Subcutaneous abdominal adipose tissue (tissue), 5 donors: ENCODE results near the gene LCMT1.

Experiments used
- H3K27ac ChIP-seq: one replicate; pipeline ENCODE4 v1.7.0; 2013; ENCODE audit warnings: low read depth, mild to moderate bottlenecking, inconsistent platforms, low read length, moderate library complexity
- H3K27me3 ChIP-seq, 5 donors: one replicate each; pipeline ENCODE4 v1.7.0; 2013; ENCODE audit warnings: low read length in 5 of 5, inconsistent platforms in 1 of 5; ENCODE audit not compliant: control insufficient read depth in 5 of 5, insufficient read depth in 4 of 5
- H3K36me3 ChIP-seq, 5 donors: one replicate each; pipeline ENCODE4 v1.7.0; 2013; ENCODE audit warnings: low read length in 5 of 5; ENCODE audit not compliant: control insufficient read depth in 5 of 5, insufficient read depth in 5 of 5
- H3K4me1 ChIP-seq, 5 donors: one replicate each; pipeline ENCODE4 v1.7.0; 2013; ENCODE audit warnings: low read length in 5 of 5, mild to moderate bottlenecking in 3 of 5, moderate library complexity in 1 of 5; ENCODE audit not compliant: control insufficient read depth in 5 of 5, insufficient read depth in 5 of 5
- H3K4me3 ChIP-seq, 5 donors: one replicate each; pipeline ENCODE4 v1.7.0; 2013; ENCODE audit warnings: low read length in 5 of 5, low read depth in 1 of 5
- H3K9ac ChIP-seq, 5 donors: one replicate each; pipeline ENCODE4 v1.7.0; 2013; ENCODE audit warnings: low read length in 5 of 5, mild to moderate bottlenecking in 4 of 5, moderate library complexity in 3 of 5
- H3K9me3 ChIP-seq, 5 donors: one replicate each; pipeline ENCODE4 v1.7.0; 2013; ENCODE audit warnings: low read length in 5 of 5; ENCODE audit not compliant: control insufficient read depth in 5 of 5
- donor health status: healthy.
- donor health status: healthy.
- donor health status: healthy.
- donor health status: healthy.
- donor health status: healthy.

LCMT1 gene

GRCh38 chr16:25135254-25135878 is 23.8 kb downstream of the LCMT1 start:
- H3K36me3 ChIP-seq = peaks cover 9 to 88% (median 64%) of the 10 kb centered on the region in 5 donors
- no peaks in the 10 kb centered on the region for H3K27me3 ChIP-seq
- H3K9ac ChIP-seq = no peak overlapping the region
- H3K27ac ChIP-seq = no peak overlapping the region
- H3K4me3 ChIP-seq = no peak overlapping the region
- H3K9me3 ChIP-seq = no peaks in the 10 kb centered on the region
- H3K4me1 ChIP-seq = no peaks in the 10 kb centered on the region

GRCh38 chr16:25138130-25138529 is 26.6 kb downstream of the LCMT1 start:
- H3K4me3 ChIP-seq = no peak overlapping the region
- H3K9me3 ChIP-seq = no peaks in the 10 kb centered on the region
- H3K36me3 ChIP-seq = peaks cover 9 to 89% (median 56%) of the 10 kb centered on the region in 5 donors
- no peak overlapping the region for H3K9ac ChIP-seq
- H3K4me1 ChIP-seq = peaks cover 0 to 15% (median 12%) of the 10 kb centered on the region in 5 donors
- H3K27me3 ChIP-seq = no peaks in the 10 kb centered on the region
- no peak overlapping the region for H3K27ac ChIP-seq

- Histone ChIP-seq H3K27ac (no peak overlapping the region), H3K36me3 (peaks cover 4 to 88% (median 63%) of the 10 kb centered on the region in 5 donors), H3K9me3 (no peaks in the 10 kb centered on the region)
Measured at GRCh38 chr16:25140459-25140858, 28.9 kb downstream of the LCMT1 start.

GRCh38 chr16:25141648-25142047 is 30.1 kb downstream of the LCMT1 start:
- no peaks in the 10 kb centered on the region for H3K9me3 ChIP-seq
- no peak overlapping the region for H3K27ac ChIP-seq
- H3K4me3 ChIP-seq = no peak overlapping the region
- peaks cover 0 to 15% (median 12%) of the 10 kb centered on the region in 5 donors for H3K4me1 ChIP-seq
- peaks cover 4 to 89% (median 63%) of the 10 kb centered on the region in 5 donors for H3K36me3 ChIP-seq
- no peak overlapping the region for H3K9ac ChIP-seq
- no peaks in the 10 kb centered on the region for H3K27me3 ChIP-seq

More at GRCh38 chr16:25140459-25140858, 28.9 kb downstream of the LCMT1 start:
- H3K4me3 ChIP-seq = no peak overlapping the region
- no peaks in the 10 kb centered on the region for H3K27me3 ChIP-seq
- H3K4me1 ChIP-seq = peaks cover 0 to 15% (median 12%) of the 10 kb centered on the region in 5 donors
- H3K9ac ChIP-seq = no peak overlapping the region

- Histone ChIP-seq H3K27ac (no peak overlapping the region), H3K36me3 (peaks cover 4 to 83% (median 55%) of the 10 kb centered on the region in 5 donors), H3K4me3 (no peak overlapping the region), H3K9me3 (no peaks in the 10 kb centered on the region), H3K9ac (no peak overlapping the region), H3K27me3 (no peaks in the 10 kb centered on the region), H3K4me1 (peaks cover 0 to 15% (median 12%) of the 10 kb centered on the region in 5 donors)
Measured at GRCh38 chr16:25143928-25144327, 32.4 kb downstream of the LCMT1 start.

- H3K36me3 ChIP-seq = peaks cover 9 to 61% (median 38%) of the 10 kb centered on the region in 5 donors
- H3K27me3 ChIP-seq = no peaks in the 10 kb centered on the region
- H3K9ac ChIP-seq = no peak overlapping the region
- H3K4me1 ChIP-seq = no peaks in the 10 kb centered on the region
- no peaks in the 10 kb centered on the region for H3K9me3 ChIP-seq
- H3K27ac ChIP-seq = no peak overlapping the region
- no peak overlapping the region for H3K4me3 ChIP-seq
Measured at GRCh38 chr16:25148568-25149215, 37.1 kb downstream of the LCMT1 start.

GRCh38 chr16:25151996-25152395 is 40.5 kb downstream of the LCMT1 start:
- no peaks in the 10 kb centered on the region for H3K9me3 ChIP-seq
- H3K27ac ChIP-seq = no peak overlapping the region
- H3K27me3 ChIP-seq = no peaks in the 10 kb centered on the region
- peaks cover 0 to 16% (median 4%) of the 10 kb centered on the region in 5 donors for H3K4me1 ChIP-seq
- H3K9ac ChIP-seq = no peak overlapping the region
- peaks cover 9 to 53% (median 30%) of the 10 kb centered on the region in 5 donors for H3K36me3 ChIP-seq
- H3K4me3 ChIP-seq = no peak overlapping the region

- Histone ChIP-seq H3K27ac (peak overlapping the region; percentile 54), H3K36me3 (peaks cover 11 to 77% (median 39%) of the 10 kb centered on the region in 5 donors)
Measured at GRCh38 chr16:25155553-25156460, 44.3 kb downstream of the LCMT1 start.

GRCh38 chr16:25157271-25157875 is 45.8 kb downstream of the LCMT1 start:
- Histone ChIP-seq H3K9ac (no peak overlapping the region), H3K27me3 (no peaks in the 10 kb centered on the region), H3K36me3 (peaks cover 15 to 77% (median 37%) of the 10 kb centered on the region in 5 donors)

More at GRCh38 chr16:25155553-25156460, 44.3 kb downstream of the LCMT1 start:
- H3K4me3 ChIP-seq = no peak overlapping the region
- peak overlapping the region in 1 of 5 donors; percentile 1 for H3K9ac ChIP-seq
- no peaks in the 10 kb centered on the region for H3K9me3 ChIP-seq
- H3K27me3 ChIP-seq = no peaks in the 10 kb centered on the region
- H3K4me1 ChIP-seq = peaks cover 0 to 16% (median 4%) of the 10 kb centered on the region in 5 donors

More at GRCh38 chr16:25157271-25157875, 45.8 kb downstream of the LCMT1 start:
- Histone ChIP-seq H3K4me3 (no peak overlapping the region), H3K9me3 (no peaks in the 10 kb centered on the region), H3K27ac (no peak overlapping the region), H3K4me1 (peaks cover 0 to 16% (median 4%) of the 10 kb centered on the region in 5 donors)
